Loucy (cell line): Measurements from ENCODE around the gene NME4.

ENCODE experiments used
- CTCF ChIP-seq: fragments of 200-600 bp; sonication (generic); conservative IDR thresholded peaks from 2 replicates; pipeline ENCODE4 v1.5.1; 2014; ENCODE audit warnings: mild to moderate bottlenecking, antibody characterized with exemption, low read length
- EZH2phosphoT487 ChIP-seq: fragments of 200-600 bp; IDR thresholded peaks from 2 replicates; pipeline ENCODE4 v1.6.1; 2018; ENCODE audit warnings: antibody characterized with exemption, mild to moderate bottlenecking, moderate library complexity, borderline replicate concordance

GRCh38 chr16:370443-370842 lies 26.6 kb upstream of the NME4 start, which contains the start of gene MRPL28:
- TF ChIP-seq CTCF (no peak), EZH2phosphoT487 (no peak)
